HG02938 (cell line): ENCODE results near the gene DAAM1.

Experiments
- ATAC-seq: cut with Tn5 transposase; IDR thresholded peaks from one replicate; pipeline ENCODE4 v1.9.1; 2021; ENCODE audit warnings: mild to moderate bottlenecking, moderate library complexity; ENCODE audit not compliant: unreplicated experiment

The DAAM1 gene

GRCh38 chr14:59215757-59216156 is 27.3 kb downstream of the DAAM1 start:
- no peak for ATAC-seq

- no peak for ATAC-seq
Measured at GRCh38 chr14:59217011-59217410, 28.5 kb downstream of the DAAM1 start.

GRCh38 chr14:59221568-59221967 is 33.1 kb downstream of the DAAM1 start:
- ATAC-seq, result no peak

GRCh38 chr14:59224341-59224740 is 35.9 kb downstream of the DAAM1 start:
- no peak for ATAC-seq

GRCh38 chr14:59225281-59225680 is 36.8 kb downstream of the DAAM1 start:
- no peak for ATAC-seq

GRCh38 chr14:59228421-59228820 is 40.0 kb downstream of the DAAM1 start:
- ATAC-seq, result no peak

- no peak for ATAC-seq
Measured at GRCh38 chr14:59229653-59230406, 41.4 kb downstream of the DAAM1 start.

- no peak for ATAC-seq
Measured at GRCh38 chr14:59236195-59236594, 47.7 kb downstream of the DAAM1 start.

GRCh38 chr14:59238216-59238615 is 49.7 kb downstream of the DAAM1 start:
- ATAC-seq, result no peak

- ATAC-seq, result no peak
Measured at GRCh38 chr14:59239022-59239421, 50.6 kb downstream of the DAAM1 start.

- peak; percentile 87 for ATAC-seq
Measured at GRCh38 chr14:59240356-59240755, 51.9 kb downstream of the DAAM1 start.

GRCh38 chr14:59241121-59241520 is 52.7 kb downstream of the DAAM1 start:
- ATAC-seq, result no peak

GRCh38 chr14:59243174-59243573 is 54.7 kb downstream of the DAAM1 start:
- no peak for ATAC-seq

- ATAC-seq, result no peak
Measured at GRCh38 chr14:59244581-59244980, 56.1 kb downstream of the DAAM1 start.

- peak; percentile 93 for ATAC-seq
Measured at GRCh38 chr14:59245809-59246295, 57.4 kb downstream of the DAAM1 start.

GRCh38 chr14:59246566-59246965 is 58.1 kb downstream of the DAAM1 start:
- ATAC-seq, result no peak

- no peak for ATAC-seq
Measured at GRCh38 chr14:59247801-59248584, 59.5 kb downstream of the DAAM1 start.

GRCh38 chr14:59249029-59249428 is 60.6 kb downstream of the DAAM1 start:
- ATAC-seq, result no peak

- ATAC-seq, result no peak
Measured at GRCh38 chr14:59251811-59252771, 63.6 kb downstream of the DAAM1 start.

GRCh38 chr14:59252772-59253500 is 64.5 kb downstream of the DAAM1 start:
- ATAC-seq, result no peak
